HepG2 (cell line): ENCODE results near the gene LYSMD3. TPM values are rescaled to one million over a fixed set of nuclear protein-coding genes. Genes with fewer than 3 reads are reported as not detected.

Experiments
- LRRFIP1 ChIP-seq: sonication (generic); formaldehyde crosslinking; conservative IDR thresholded peaks from 2 replicates; pipeline ENCODE4 v1.4.0; 2020; ENCODE audit warnings: missing genetic modification reagents
- MAFF ChIP-seq: IDR thresholded peaks from 2 replicates; pipeline ENCODE4 v1.6.1; 2011; ENCODE audit warnings: low read depth, low read length, improper control_type of control experiment
- NAIF1 ChIP-seq: sonication (generic); formaldehyde crosslinking; IDR thresholded peaks from 2 replicates; pipeline ENCODE4 v1.5.0; 2020; ENCODE audit warnings: mild to moderate bottlenecking, missing genetic modification reagents, borderline replicate concordance
- NCOA5 ChIP-seq: sonication (generic); formaldehyde crosslinking; IDR thresholded peaks from 2 replicates; pipeline ENCODE4 v1.4.0; 2020; ENCODE audit warnings: missing genetic modification reagents
- NR2F1 ChIP-seq, 2 experiments: fragments of 450-650 bp in 1 of 2; formaldehyde crosslinking in 1 of 2; IDR thresholded peaks; 2 replicates each; pipeline versions ENCODE4 v1.5.0 to v1.6.1; 2016 to 2020; ENCODE audit warnings: mild to moderate bottlenecking in 1 of 2, missing compliant biosample characterization in 1 of 2, missing genetic modification reagents in 1 of 2, moderate library complexity in 1 of 2
- PCBP2 ChIP-seq: fragments of 200-400 bp; formaldehyde crosslinking; optimal IDR thresholded peaks from 2 replicates; pipeline ENCODE3; 2018; ENCODE audit warnings: low read length, low read depth; ENCODE audit not compliant: poor library complexity, severe bottlenecking
- POLR2A ChIP-seq, 2 experiments: IDR thresholded peaks; 2 replicates each; pipeline ENCODE4 v1.6.1; 2011; ENCODE audit warnings: low read depth in 2 of 2, low read length in 2 of 2, mild to moderate bottlenecking in 1 of 2, moderate library complexity in 1 of 2; ENCODE audit not compliant: insufficient read depth in 1 of 2
- RAD51 ChIP-seq: fragments of 450-650 bp; IDR thresholded peaks from 2 replicates; pipeline ENCODE4 v1.6.1; 2016; ENCODE audit warnings: borderline replicate concordance
- REXO4 ChIP-seq: sonication (generic); formaldehyde crosslinking; IDR thresholded peaks from 2 replicates; pipeline ENCODE4 v1.8.0; 2022; ENCODE audit warnings: missing genetic modification reagents, mild to moderate bottlenecking, borderline replicate concordance
- TARDBP ChIP-seq: sonication (generic); formaldehyde crosslinking; IDR thresholded peaks from 2 replicates; pipeline ENCODE4 v1.8.0; 2022; ENCODE audit warnings: mild to moderate bottlenecking, missing genetic modification reagents
- ZBTB49 ChIP-seq: sonication (generic); formaldehyde crosslinking; IDR thresholded peaks from 2 replicates; pipeline ENCODE4 v1.4.0; 2020; ENCODE audit warnings: missing genetic modification reagents, borderline replicate concordance
- ZNF251 ChIP-seq: sonication (generic); formaldehyde crosslinking; IDR thresholded peaks from 2 replicates; pipeline ENCODE4 v1.9.0; 2021; ENCODE audit warnings: mild to moderate bottlenecking, missing genetic modification reagents
- ZNF878 ChIP-seq: sonication (generic); formaldehyde crosslinking; IDR thresholded peaks from 2 replicates; pipeline ENCODE4 v1.8.1; 2023; ENCODE audit warnings: mild to moderate bottlenecking, missing genetic modification reagents, moderate library complexity
- polyA plus RNA-seq, 8 experiments: library from polyadenylated mRNA; depleted of rRNA in 3 of 8; stranded (reverse) in 7 of 8; unstranded in 1 of 8; fragments of >200 nt; fragmentation: Illumina TruSeq in 4 of 8; extraction: Trizol in 4 of 8; gene quantifications; 2 replicates each; pipeline versions ENCODE4 v1.2.1 to v1.2.3, GENCODE V29; 2011 to 2016; ENCODE audit warnings: low read depth in 4 of 8, missing spikeins in 1 of 8, mixed read lengths in 1 of 8; ENCODE audit not compliant: insufficient read depth in 1 of 8
- total RNA-seq, 5 experiments: library from RNA; depleted of rRNA; stranded (reverse); fragments of >200 nt; fragmentation: Illumina TruSeq; extraction: Trizol; gene quantifications; 2 replicates each; pipeline ENCODE4 v1.2.3, GENCODE V29; 2016; ENCODE audit warnings: low read depth in 1 of 5
- TF ChIP-seq, protein P1 (sequence below): IDR thresholded peaks from 2 replicates; pipeline ENCODE4 v1.6.1; 2016; ENCODE audit warnings: missing compliant biosample characterization, missing genetic modification reagents, borderline replicate concordance
- TF ChIP-seq, protein P2 (sequence below): IDR thresholded peaks from 2 replicates; pipeline ENCODE4 v1.6.1; 2018; ENCODE audit warnings: missing genetic modification reagents
- TF ChIP-seq, protein P3 (sequence below): sonication (generic); formaldehyde crosslinking; IDR thresholded peaks from 2 replicates; pipeline ENCODE4 v1.8.1; 2023; ENCODE audit warnings: mild to moderate bottlenecking, missing genetic modification reagents
- TF ChIP-seq, protein P4 (sequence below): sonication (generic); formaldehyde crosslinking; IDR thresholded peaks from 2 replicates; pipeline ENCODE4 v1.4.0; 2020; ENCODE audit warnings: missing genetic modification reagents

LYSMD3 gene
- total and polyA plus RNA-seq, 2 of the 13 experiments (the other 11 are each of a cell fraction or from before 2014, with no cell fraction given) = 9.1 to 13.8 TPM

DNA sequence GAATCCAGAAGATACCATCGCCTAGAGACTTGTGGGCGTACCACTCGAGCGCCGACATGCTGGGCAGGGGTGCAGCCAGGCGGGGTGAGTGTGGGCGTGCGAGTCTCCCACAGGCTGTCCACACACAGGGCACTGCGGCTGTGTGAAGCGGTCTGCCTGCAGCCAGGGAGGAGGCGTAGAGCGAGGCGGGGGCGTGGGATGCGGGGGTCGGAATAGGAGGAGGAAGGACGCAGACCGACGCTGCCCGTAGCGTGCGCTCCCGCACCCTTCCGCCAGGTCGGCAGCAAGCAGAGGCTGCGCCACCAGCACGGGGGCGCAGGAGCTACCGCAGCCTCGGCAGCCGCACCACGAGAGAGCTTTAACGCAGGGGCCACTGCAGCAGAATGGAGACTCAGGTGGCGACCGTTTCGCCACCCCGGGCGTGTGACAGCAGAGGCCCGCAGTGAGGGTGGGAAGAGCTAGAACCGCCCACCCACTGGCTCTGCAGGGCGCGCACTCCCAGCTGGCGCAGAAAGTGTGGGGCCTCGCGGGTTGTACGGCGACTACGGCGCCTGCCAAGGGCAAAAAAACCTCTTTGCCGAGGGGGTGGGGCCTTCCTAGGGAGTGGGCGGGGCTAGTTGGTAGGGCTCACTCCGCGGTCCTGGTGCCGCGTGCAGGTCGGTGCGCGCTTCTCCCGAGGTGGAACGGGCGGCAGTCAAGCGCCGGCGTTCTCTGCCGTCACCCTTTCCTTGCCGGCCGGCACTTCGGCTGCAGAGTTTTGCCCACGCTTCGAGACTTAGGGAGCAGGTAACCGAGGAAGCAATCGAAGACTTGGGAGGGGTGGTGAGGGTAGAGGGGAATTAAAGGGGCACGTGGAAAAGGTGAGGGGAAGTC is 54.9 kb downstream of the LYSMD3 start, which contains the start of the genes MBLAC2 and POLR3G (continued):
- TF ChIP-seq NCOA5 (CRISPR knock-in tag) (no peak), TARDBP (CRISPR knock-in tag) (peak; percentile 90), ZNF251 (CRISPR knock-in tag) (no peak), POLR2A (IDR thresholded peaks at IDR 0.05; ENCODE audit: insufficient read depth in 1 of 2, low read depth in 2 of 2, low read length in 2 of 2) (peak; percentile 88 to 89), MAFF (no peak), ZBTB49 (CRISPR knock-in tag) (no peak), PCBP2 (no peak), ZNF878 (CRISPR knock-in tag) (peak; percentile 81), NAIF1 (CRISPR knock-in tag) (peak; percentile 92; the same call in 1 of the 2 replicates), NR2F1 (CRISPR knock-in tag; IDR thresholded peaks at IDR 0.05) (no peak), RAD51 (no peak), REXO4 (peak; percentile 87), LRRFIP1 (CRISPR knock-in tag) (no peak)
- TF ChIP-seq, protein P1, sequence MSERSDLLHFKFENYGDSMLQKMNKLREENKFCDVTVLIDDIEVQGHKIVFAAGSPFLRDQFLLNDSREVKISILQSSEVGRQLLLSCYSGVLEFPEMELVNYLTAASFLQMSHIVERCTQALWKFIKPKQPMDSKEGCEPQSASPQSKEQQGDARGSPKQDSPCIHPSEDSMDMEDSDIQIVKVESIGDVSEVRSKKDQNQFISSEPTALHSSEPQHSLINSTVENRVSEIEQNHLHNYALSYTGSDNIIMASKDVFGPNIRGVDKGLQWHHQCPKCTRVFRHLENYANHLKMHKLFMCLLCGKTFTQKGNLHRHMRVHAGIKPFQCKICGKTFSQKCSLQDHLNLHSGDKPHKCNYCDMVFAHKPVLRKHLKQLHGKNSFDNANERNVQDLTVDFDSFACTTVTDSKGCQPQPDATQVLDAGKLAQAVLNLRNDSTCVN (CRISPR knock-in tag) = no peak; the same call in 1 of the 2 replicates
- TF ChIP-seq, protein P2, sequence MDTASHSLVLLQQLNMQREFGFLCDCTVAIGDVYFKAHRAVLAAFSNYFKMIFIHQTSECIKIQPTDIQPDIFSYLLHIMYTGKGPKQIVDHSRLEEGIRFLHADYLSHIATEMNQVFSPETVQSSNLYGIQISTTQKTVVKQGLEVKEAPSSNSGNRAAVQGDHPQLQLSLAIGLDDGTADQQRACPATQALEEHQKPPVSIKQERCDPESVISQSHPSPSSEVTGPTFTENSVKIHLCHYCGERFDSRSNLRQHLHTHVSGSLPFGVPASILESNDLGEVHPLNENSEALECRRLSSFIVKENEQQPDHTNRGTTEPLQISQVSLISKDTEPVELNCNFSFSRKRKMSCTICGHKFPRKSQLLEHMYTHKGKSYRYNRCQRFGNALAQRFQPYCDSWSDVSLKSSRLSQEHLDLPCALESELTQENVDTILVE (CRISPR knock-in tag) = peak; percentile 33; the same call in 1 of the 2 replicates
- TF ChIP-seq, protein P3, sequence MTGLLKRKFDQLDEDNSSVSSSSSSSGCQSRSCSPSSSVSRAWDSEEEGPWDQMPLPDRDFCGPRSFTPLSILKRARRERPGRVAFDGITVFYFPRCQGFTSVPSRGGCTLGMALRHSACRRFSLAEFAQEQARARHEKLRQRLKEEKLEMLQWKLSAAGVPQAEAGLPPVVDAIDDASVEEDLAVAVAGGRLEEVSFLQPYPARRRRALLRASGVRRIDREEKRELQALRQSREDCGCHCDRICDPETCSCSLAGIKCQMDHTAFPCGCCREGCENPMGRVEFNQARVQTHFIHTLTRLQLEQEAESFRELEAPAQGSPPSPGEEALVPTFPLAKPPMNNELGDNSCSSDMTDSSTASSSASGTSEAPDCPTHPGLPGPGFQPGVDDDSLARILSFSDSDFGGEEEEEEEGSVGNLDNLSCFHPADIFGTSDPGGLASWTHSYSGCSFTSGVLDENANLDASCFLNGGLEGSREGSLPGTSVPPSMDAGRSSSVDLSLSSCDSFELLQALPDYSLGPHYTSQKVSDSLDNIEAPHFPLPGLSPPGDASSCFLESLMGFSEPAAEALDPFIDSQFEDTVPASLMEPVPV (CRISPR knock-in tag) = no peak; the same call in 1 of the 2 replicates
- TF ChIP-seq, protein P4, sequence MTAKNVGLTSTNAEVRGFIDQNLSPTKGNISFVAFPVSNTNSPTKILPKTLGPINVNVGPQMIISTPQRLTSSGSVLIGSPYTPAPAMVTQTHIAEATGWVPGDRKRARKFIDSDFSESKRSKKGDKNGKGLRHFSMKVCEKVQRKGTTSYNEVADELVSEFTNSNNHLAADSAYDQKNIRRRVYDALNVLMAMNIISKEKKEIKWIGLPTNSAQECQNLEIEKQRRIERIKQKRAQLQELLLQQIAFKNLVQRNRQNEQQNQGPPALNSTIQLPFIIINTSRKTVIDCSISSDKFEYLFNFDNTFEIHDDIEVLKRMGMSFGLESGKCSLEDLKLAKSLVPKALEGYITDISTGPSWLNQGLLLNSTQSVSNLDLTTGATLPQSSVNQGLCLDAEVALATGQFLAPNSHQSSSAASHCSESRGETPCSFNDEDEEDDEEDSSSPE (CRISPR knock-in tag) = peak; percentile 87
